ENCODE data around the gene PCDH1.

GRCh38 chr5:141840826-141841360 is 37.3 kb downstream of the PCDH1 start:
- TF ChIP-seq REST (IDR thresholded peaks at IDR 0.05; ENCODE audit: insufficient read depth in 1 of 2, low read depth in 2 of 2, low read length in 2 of 2) (no peak), SIN3A (IDR thresholded peaks at IDR 0.05; ENCODE audit: borderline replicate concordance, insufficient read depth, low read length) (no peak), POLR2AphosphoS5 (IDR thresholded peaks at IDR 0.05; ENCODE audit: low read depth, low read length) (no peak), TAF1 (IDR thresholded peaks at IDR 0.05; ENCODE audit: borderline replicate concordance, insufficient read depth, low read length) (no peak)
